GM10248 (cell line): ENCODE measurements around the gene INTS3.

Source experiments
- CTCF ChIA-PET: fragments of 300-600 bp; sonication (Branson Sonifier 250); formaldehyde crosslinking; extraction: SDS; loops from one replicate; lab custom pipeline; 2021; ENCODE audit warnings: antibody characterized with exemption; lab: Yijun Ruan, JAX
- POLR2A ChIA-PET: fragments of 350-650 bp; sonication (Branson Sonifier 250); formaldehyde crosslinking; extraction: SDS; loops from one replicate; lab custom pipeline; 2020; ENCODE audit warnings: antibody characterized with exemption; lab: Yijun Ruan, JAX
- DNase-seq: peaks from one replicate; pipeline ENCODE4 v3.0.0; 2012; ENCODE audit errors: extremely low spot score
- TF ChIP-seq, protein P1 (sequence below): IDR thresholded peaks from 2 replicates; pipeline ENCODE4 v1.5.1; 2012; ENCODE audit warnings: mild to moderate bottlenecking, low read depth; ENCODE audit errors: extremely low read depth, missing control alignments, control extremely low read depth

Gene INTS3

DNA sequence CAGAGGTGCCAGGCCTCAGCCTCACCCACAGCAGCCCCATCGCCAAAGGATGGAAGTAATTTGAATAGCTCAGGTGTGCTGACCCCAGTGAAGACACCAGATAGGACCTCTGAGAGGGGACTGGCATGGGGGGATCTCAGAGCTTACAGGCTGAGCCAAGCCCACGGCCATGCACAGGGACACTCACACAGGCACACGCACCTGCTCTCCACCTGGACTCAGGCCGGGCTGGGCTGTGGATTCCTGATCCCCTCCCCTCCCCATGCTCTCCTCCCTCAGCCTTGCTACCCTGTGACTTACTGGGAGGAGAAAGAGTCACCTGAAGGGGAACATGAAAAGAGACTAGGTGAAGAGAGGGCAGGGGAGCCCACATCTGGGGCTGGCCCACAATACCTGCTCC, 34.4 kb upstream of the INTS3 start:
- DNase-seq = no peak
- TF ChIP-seq, protein P1, sequence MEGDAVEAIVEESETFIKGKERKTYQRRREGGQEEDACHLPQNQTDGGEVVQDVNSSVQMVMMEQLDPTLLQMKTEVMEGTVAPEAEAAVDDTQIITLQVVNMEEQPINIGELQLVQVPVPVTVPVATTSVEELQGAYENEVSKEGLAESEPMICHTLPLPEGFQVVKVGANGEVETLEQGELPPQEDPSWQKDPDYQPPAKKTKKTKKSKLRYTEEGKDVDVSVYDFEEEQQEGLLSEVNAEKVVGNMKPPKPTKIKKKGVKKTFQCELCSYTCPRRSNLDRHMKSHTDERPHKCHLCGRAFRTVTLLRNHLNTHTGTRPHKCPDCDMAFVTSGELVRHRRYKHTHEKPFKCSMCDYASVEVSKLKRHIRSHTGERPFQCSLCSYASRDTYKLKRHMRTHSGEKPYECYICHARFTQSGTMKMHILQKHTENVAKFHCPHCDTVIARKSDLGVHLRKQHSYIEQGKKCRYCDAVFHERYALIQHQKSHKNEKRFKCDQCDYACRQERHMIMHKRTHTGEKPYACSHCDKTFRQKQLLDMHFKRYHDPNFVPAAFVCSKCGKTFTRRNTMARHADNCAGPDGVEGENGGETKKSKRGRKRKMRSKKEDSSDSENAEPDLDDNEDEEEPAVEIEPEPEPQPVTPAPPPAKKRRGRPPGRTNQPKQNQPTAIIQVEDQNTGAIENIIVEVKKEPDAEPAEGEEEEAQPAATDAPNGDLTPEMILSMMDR = no peak
- ChIA-PET CTCF (interaction anchor here (1.2 kb wide), 1 partner anchor 21 kb away, joined by 3 read pairs; no protein-coding TSS in a partner anchor), POLR2A (no interaction called here)

DNA sequence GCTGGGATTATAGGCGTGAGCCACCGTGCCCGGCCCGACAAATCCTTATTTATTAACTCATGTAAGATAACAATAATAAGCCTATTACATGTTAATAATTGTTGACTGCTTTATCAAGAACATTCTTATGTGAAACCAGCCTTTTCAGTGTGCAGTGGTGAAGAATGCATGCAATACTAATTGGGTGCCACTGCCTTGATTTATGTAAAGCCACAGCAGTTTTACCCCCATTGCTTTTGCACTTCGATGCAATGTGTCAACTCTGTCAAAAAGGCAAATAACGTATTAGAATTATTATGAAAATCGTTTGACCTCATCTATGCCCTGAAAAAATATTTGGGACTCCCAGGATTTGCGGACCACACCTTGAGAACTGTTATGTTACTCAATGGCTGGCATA, 31.1 kb upstream of the INTS3 start:
- ChIA-PET CTCF (interaction anchor here (1.0 kb wide), 1 partner anchor 18 kb away, joined by 3 read pairs; no protein-coding TSS in a partner anchor), POLR2A (interaction anchor here (0.7 kb wide), 1 partner anchor 62 kb away, joined by 3 read pairs; no protein-coding TSS in a partner anchor)

DNA sequence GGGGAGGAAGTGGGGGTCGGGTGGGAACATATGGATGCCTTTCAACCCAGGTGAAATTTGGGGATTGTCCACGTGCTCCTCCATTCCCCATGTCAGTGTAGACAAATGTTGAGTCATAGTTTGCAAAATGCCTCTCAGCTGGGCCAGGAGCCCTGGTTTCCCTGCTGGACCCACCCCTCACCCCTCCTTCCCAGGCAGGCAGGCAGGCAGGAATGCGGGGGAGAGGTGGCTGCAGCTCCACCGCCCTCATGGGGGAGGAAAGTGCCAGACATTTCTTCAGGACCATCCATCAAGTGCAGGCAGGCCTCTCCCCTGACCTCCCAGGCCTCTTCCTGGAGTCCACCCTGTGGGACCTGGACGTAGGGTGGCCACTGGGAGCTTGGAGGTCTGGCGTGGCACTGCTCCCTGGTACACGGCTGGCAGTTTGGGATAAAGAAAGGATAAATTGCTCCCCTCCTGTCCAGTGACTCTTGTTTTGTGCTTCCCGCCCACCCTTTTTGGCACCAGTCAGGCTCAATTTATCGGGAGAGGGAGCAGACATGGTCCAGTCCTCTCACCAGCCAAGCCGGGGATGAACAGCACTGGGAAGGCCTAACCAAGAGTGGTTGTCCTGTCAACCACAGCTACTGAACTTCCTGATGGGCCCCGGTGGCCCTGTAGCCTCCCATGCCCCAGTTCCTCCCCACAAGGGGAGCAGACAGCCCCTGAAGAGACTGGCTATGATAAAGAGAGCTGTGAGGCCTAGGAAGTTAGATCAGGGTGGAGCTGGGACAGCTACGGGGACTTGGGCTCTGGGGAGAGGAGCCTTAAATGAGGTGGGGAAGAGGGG, 30.4 kb upstream of the INTS3 start:
- CTCF ChIA-PET = interaction anchor here (1.0 to 1.7 kb wide), 3 partner anchors 15 to 20 kb away, joined by 3 to 5 read pairs (median 3); no protein-coding TSS in a partner anchor
- POLR2A ChIA-PET = no interaction called here
- DNase-seq = no peak
- TF ChIP-seq, protein P1 = no peak

More for the DNA sequence above, 31.1 kb upstream of the INTS3 start:
- DNase-seq = no peak
- TF ChIP-seq, protein P1 = no peak

DNA sequence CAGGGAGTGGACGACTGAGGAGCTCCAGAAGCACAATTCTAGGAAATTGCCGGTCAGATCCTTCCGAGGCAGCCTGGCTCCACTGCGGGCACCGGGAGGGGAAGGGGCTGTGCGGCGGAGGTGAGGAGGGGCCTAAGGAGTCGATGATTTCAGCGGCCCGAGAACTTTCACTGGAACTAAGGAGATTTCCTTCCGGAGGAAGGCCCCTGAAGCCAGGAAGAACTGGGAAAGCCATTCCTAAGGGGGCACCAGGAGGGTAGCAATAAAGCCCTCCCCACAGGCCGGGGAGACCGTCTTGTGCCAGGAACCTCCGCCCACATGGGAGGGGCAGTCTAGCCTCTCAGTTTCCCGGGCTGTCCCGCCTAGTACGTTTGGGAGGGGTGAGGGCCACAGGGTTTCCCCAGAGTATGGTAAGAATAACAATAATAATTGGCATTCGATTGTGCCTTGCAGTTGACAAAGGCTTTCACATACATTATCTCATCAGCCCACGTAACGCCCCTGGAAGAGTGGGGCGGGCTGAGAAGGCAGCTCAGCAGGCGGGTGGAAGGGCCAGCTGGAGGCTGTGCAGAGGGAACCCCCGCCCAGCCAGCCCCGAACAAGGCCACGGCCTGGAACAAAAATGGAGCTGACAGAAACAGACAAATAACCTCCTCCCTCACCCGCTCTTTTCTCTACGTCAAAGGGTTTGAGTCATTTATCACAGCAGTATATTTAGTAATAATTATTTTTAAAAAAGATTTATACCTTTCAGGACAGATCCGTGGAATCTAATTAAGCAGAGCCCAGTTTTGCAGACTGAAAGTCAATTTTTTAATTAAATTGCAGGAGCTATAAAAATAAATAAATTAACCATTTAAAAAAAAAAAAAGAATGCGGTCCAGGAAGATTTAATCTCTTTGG, 29.6 kb upstream of the INTS3 start:
- TF ChIP-seq, protein P1 = no peak
- CTCF ChIA-PET = interaction anchor here (1.2 to 1.7 kb wide), 2 partner anchors 14 to 21 kb away, joined by 3 to 5 read pairs; no protein-coding TSS in a partner anchor
- POLR2A ChIA-PET = no interaction called here
- DNase-seq = no peak

DNA sequence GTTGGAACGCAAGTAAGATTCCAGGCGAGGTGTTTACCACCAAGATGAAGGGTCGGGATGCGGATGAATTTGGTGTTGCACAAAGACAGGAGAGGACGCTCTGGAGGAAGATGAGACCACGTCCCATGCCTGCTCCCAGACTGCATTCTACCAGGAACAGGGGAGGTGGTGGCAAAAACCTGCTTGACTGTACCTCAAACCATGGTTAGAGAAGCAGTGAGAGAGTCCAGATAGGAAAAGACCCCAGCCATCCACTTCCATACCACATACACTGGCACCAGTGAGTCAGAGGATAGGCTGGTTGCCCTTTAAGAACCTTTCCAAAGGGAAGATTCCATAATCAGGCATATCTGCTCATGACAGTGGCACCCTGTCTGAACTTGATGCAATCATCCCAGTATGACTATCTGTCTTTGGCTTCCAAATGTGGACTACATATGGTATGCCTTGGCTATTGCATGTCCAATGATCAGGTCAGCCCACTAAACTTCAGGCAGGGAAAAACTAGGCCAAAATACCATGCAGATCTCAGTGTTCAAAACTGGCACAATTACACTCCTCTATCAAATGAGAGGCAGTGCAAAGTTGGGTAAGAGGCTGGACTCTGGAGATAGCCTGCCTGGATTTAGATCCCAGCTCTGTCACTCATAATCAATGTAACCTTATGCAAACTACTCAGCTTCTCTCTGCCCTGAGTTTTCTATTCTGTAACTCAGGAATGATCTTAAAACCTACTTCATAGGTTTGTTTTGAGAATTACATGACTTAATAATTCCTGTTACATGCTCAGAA, 28.7 kb upstream of the INTS3 start:
- ChIA-PET POLR2A (no interaction called here), CTCF (interaction anchor here (0.7 to 1.7 kb wide), 6 partner anchors 10 to 22 kb away, joined by 3 to 6 read pairs (median 3); no protein-coding TSS in a partner anchor)
- TF ChIP-seq, protein P1 = no peak
- DNase-seq = no peak
